Neural progenitor cell (in vitro differentiated cells): Measurements from ENCODE around the gene MINDY3. TPM values are rescaled to one million over a fixed set of nuclear protein-coding genes. Genes with fewer than 3 reads are reported as not detected.

Source experiments
- DNase-seq: peaks from one replicate; pipeline ENCODE4 v3.0.0-alpha.2; 2016; ENCODE audit warnings: low spot score
- H2AFZ ChIP-seq: fragments of 200-600 bp; sonication (generic); replicated peaks from 2 replicates; pipeline ENCODE4 v1.6.1; 2016; ENCODE audit warnings: antibody characterized with exemption
- H3F3A ChIP-seq: fragments of 200-600 bp; sonication (generic); 2 replicates; pipeline ENCODE4 v1.6.1; 2016; ENCODE audit warnings: antibody characterized with exemption, low read depth
- H3K27ac ChIP-seq: fragments of 200-600 bp; sonication (generic); 2 replicates; pipeline ENCODE4 v1.5.1; 2016; ENCODE audit warnings: mild to moderate bottlenecking
- H3K27me3 ChIP-seq: fragments of 200-600 bp; sonication (generic); 2 replicates; pipeline ENCODE4 v1.6.1; 2016; ENCODE audit warnings: mild to moderate bottlenecking, moderate library complexity
- H3K36me3 ChIP-seq: fragments of 200-600 bp; sonication (generic); 2 replicates; pipeline ENCODE4 v1.5.1; 2016
- H3K4me1 ChIP-seq: fragments of 200-600 bp; sonication (generic); 2 replicates; pipeline ENCODE4 v1.6.1; 2016; ENCODE audit warnings: mixed run types
- H3K4me2 ChIP-seq: fragments of 200-600 bp; sonication (generic); 2 replicates; pipeline ENCODE4 v1.6.1; 2016
- H3K4me3 ChIP-seq: fragments of 200-600 bp; sonication (generic); 2 replicates; pipeline ENCODE4 v1.5.1; 2016
- H3K79me2 ChIP-seq: fragments of 200-600 bp; sonication (generic); 2 replicates; pipeline ENCODE4 v1.6.1; 2016; ENCODE audit warnings: low read depth
- H3K9ac ChIP-seq: fragments of 200-600 bp; sonication (generic); 2 replicates; pipeline ENCODE4 v1.6.1; 2016
- H3K9me3 ChIP-seq: fragments of 200-600 bp; sonication (generic); 2 replicates; pipeline ENCODE4 v1.5.1; 2016; ENCODE audit warnings: low read depth
- H4K20me1 ChIP-seq: fragments of 200-600 bp; sonication (generic); 2 replicates; pipeline ENCODE4 v1.6.1; 2016; ENCODE audit warnings: low read depth
- H3K27ac Mint-ChIP-seq: 3 replicates; pipeline ENCODE4 v1.8.0; 2021; ENCODE audit warnings: mixed read lengths
- H3K27me3 Mint-ChIP-seq: 2 replicates; pipeline ENCODE4 v1.8.0; 2022; ENCODE audit warnings: low read depth, mild to moderate bottlenecking, inconsistent platforms, moderate library complexity, mixed read lengths; ENCODE audit not compliant: insufficient read depth
- H3K36me3 Mint-ChIP-seq: 3 replicates; pipeline ENCODE4 v1.8.0; 2021; ENCODE audit warnings: mixed read lengths
- H3K4me1 Mint-ChIP-seq: 3 replicates; pipeline ENCODE4 v1.8.0; 2021; ENCODE audit warnings: mixed read lengths
- H3K4me3 Mint-ChIP-seq: 3 replicates; pipeline ENCODE4 v1.8.0; 2021; ENCODE audit warnings: mild to moderate bottlenecking, moderate library complexity, mixed read lengths
- H3K9me3 Mint-ChIP-seq: 3 replicates; pipeline ENCODE4 v1.8.0; 2020; ENCODE audit warnings: mixed read lengths
- EZH2 ChIP-seq: fragments of 200-600 bp; sonication (generic); IDR thresholded peaks from 2 replicates; pipeline ENCODE4 v1.6.1; 2017; ENCODE audit warnings: antibody characterized with exemption, mild to moderate bottlenecking, moderate library complexity
- EZH2phosphoT487 ChIP-seq: fragments of 200-600 bp; sonication (generic); IDR thresholded peaks from 2 replicates; pipeline ENCODE4 v1.6.1; 2017; ENCODE audit warnings: antibody characterized with exemption
- total RNA-seq: library from RNA; depleted of rRNA; stranded (reverse); fragments of >200 nt; gene quantifications from 2 replicates; pipeline ENCODE4 v1.2.3, GENCODE V29; 2015; ENCODE audit warnings: low replicate concordance
- TF ChIP-seq, protein P1 (sequence below): fragments of 200-600 bp; sonication (generic); IDR thresholded peaks from 2 replicates; pipeline ENCODE4 v1.5.1; 2017; ENCODE audit warnings: antibody characterized with exemption, mild to moderate bottlenecking

The MINDY3 gene
- total RNA-seq, 1 donor from 2014 or later, result 28.2 TPM

DNA sequence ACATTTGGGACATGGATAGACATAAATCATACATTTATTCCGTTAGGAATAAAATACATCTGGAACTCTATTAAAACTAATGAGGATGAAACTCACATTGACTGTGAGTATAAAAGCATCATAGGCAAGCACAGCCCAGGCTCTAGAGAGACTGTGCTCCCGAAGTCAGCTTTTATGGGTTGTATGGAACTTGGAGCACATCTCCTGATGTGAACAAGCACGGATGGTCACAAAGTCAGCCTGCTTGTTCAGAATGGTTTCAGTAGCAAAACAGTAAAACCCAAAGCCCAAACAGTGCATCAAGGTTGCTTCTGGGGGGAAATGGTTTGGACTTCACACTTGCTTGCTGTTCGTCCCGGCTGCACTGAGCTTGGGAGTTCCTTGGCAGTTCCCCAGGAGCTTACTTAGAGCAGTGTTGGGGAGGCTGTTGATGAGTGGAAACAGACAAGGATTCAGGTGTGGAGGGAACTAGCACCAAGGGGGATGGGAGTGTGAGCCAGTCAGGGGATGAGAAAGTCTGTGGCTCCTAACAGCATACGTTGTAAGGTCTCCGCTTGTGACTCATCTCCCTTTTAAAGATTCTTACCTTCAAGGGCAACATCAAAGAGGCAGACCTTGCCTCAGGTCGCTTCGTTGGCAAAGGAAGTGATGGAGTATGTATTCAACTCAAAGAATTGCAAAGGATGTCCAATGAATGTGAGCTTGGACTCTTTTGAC lies 120.9 kb downstream of the MINDY3 start:
- Mint-ChIP-seq H3K9me3 (peaks cover 2% of the 10 kb centered on the region), H3K27me3 (peaks cover 6% of the 10 kb centered on the region), H3K36me3 (no peaks in the 10 kb centered on the region), H3K4me3 (no peak overlapping the region), H3K4me1 (peaks cover 2% of the 10 kb centered on the region), H3K27ac (no peak overlapping the region)
- Histone ChIP-seq H3K27ac (no peak overlapping the region), H3K4me1 (peaks cover 7% of the 10 kb centered on the region), H3K27me3 (no peaks in the 10 kb centered on the region), H2AFZ (no peak overlapping the region), H3K4me2 (no peak overlapping the region), H3K9ac (no peak overlapping the region), H3K9me3 (no peaks in the 10 kb centered on the region), H3K4me3 (no peak overlapping the region), H3F3A (no peaks in the 10 kb centered on the region), H3K36me3 (no peaks in the 10 kb centered on the region), H3K79me2 (no peaks in the 10 kb centered on the region), H4K20me1 (no peaks in the 10 kb centered on the region)
- TF ChIP-seq EZH2 (no peak), EZH2phosphoT487 (no peak)
- TF ChIP-seq, protein P1, sequence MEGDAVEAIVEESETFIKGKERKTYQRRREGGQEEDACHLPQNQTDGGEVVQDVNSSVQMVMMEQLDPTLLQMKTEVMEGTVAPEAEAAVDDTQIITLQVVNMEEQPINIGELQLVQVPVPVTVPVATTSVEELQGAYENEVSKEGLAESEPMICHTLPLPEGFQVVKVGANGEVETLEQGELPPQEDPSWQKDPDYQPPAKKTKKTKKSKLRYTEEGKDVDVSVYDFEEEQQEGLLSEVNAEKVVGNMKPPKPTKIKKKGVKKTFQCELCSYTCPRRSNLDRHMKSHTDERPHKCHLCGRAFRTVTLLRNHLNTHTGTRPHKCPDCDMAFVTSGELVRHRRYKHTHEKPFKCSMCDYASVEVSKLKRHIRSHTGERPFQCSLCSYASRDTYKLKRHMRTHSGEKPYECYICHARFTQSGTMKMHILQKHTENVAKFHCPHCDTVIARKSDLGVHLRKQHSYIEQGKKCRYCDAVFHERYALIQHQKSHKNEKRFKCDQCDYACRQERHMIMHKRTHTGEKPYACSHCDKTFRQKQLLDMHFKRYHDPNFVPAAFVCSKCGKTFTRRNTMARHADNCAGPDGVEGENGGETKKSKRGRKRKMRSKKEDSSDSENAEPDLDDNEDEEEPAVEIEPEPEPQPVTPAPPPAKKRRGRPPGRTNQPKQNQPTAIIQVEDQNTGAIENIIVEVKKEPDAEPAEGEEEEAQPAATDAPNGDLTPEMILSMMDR, result no peak
- no peak for DNase-seq

DNA sequence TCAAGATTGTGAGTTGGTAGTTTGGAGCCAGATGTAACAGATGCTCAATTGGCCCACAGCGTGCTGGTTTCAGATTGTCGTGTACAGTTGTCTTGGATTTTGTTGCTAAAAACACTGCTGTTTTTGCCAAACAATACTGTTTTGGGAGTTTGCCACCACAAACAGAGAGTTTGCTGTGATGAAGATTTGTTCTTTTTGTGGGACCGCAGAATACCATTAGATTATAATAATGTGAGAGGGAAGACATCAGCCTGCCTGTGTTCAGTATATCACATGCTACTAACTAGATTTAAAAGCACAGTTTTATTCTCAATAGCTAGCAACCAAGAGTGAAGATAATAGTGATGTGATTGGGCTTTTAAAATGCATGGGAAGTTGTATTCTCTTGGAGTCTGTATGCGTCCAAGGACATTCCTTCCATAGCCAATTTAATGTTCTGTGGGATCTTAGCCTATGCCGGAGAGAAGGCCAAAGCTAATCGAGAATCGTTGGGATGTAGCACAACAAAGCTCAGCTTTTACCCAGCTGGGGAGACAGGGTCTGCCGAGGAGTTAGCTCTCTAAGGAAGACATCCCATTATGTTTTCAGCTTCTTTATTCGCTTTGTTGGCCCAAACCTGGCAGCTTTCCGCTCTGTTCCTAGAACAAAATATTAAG lies 121.9 kb downstream of the MINDY3 start:
- Histone ChIP-seq H4K20me1 (no peaks in the 10 kb centered on the region), H3K36me3 (no peaks in the 10 kb centered on the region), H2AFZ (no peak overlapping the region), H3K79me2 (no peaks in the 10 kb centered on the region), H3K4me1 (peaks cover 7% of the 10 kb centered on the region), H3K4me3 (no peak overlapping the region), H3K9me3 (no peaks in the 10 kb centered on the region), H3K27ac (no peak overlapping the region), H3K4me2 (no peak overlapping the region), H3K9ac (no peak overlapping the region), H3F3A (no peaks in the 10 kb centered on the region), H3K27me3 (no peaks in the 10 kb centered on the region)
- H3K36me3 Mint-ChIP-seq, result no peaks in the 10 kb centered on the region
- TF ChIP-seq, protein P1, result no peak
- no peak for TF ChIP-seq EZH2
- no peak for TF ChIP-seq EZH2phosphoT487
- no peak overlapping the region for H3K4me3 Mint-ChIP-seq
- H3K27me3 Mint-ChIP-seq, result peaks cover 6% of the 10 kb centered on the region
- DNase-seq, result no peak
- peaks cover 2% of the 10 kb centered on the region for H3K4me1 Mint-ChIP-seq
- H3K9me3 Mint-ChIP-seq, result peaks cover 4% of the 10 kb centered on the region
- H3K27ac Mint-ChIP-seq, result no peak overlapping the region

DNA sequence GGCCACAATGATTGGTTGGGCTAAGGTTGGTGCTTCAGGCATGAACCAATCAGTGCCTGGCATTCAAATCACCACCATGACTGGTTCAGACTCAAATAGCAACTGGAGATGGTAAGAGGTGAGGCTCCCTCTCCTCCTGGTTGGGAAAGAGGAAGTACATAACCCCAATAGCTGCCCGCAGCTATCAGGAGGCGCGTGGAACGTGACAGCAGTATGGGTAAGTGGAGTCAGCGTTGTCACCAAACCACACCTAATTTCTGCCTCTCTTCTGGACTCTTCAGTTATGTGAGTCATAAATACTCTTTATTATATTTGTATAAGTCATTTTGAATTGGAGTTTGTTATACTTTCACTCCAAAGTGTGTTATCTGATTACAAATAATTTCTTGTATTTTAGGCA lies 122.7 kb downstream of the MINDY3 start:
- Histone ChIP-seq H3K4me1 (peaks cover 7% of the 10 kb centered on the region), H3K36me3 (no peaks in the 10 kb centered on the region), H3K27me3 (no peaks in the 10 kb centered on the region), H3K79me2 (no peaks in the 10 kb centered on the region), H3K9ac (no peak overlapping the region), H3K9me3 (no peaks in the 10 kb centered on the region), H3K27ac (no peak overlapping the region), H4K20me1 (no peaks in the 10 kb centered on the region), H3F3A (no peaks in the 10 kb centered on the region), H2AFZ (no peak overlapping the region), H3K4me3 (no peak overlapping the region), H3K4me2 (no peak overlapping the region)
- TF ChIP-seq EZH2phosphoT487 (no peak), EZH2 (no peak)
- TF ChIP-seq, protein P1, result no peak
- H3K4me3 Mint-ChIP-seq, result no peak overlapping the region
- H3K9me3 Mint-ChIP-seq, result peaks cover 5% of the 10 kb centered on the region
- no peaks in the 10 kb centered on the region for H3K36me3 Mint-ChIP-seq
- peaks cover 2% of the 10 kb centered on the region for H3K4me1 Mint-ChIP-seq
- no peak for DNase-seq
- H3K27ac Mint-ChIP-seq, result no peak overlapping the region
- peaks cover 6% of the 10 kb centered on the region for H3K27me3 Mint-ChIP-seq
